Thyroid gland (tissue), 4 donors: ENCODE measurements around the gene FUBP1.

ENCODE experiments used
- POLR2A ChIP-seq, 2 donors: fragments of 450-650 bp; IDR thresholded peaks; one replicate each; pipeline ENCODE4 v1.6.1; 2017; ENCODE audit warnings: antibody characterized with exemption in 2 of 2, mild to moderate bottlenecking in 2 of 2, moderate library complexity in 1 of 2
- TF ChIP-seq, protein P1 (sequence below), 6 experiments: fragments of 200-600 bp in 3 of 6; fragments of 450-650 bp in 3 of 6; sonication (generic) in 3 of 6; IDR thresholded peaks; one replicate each; pipeline ENCODE4 v1.5.1; 2016 to 2019; ENCODE audit warnings: antibody characterized with exemption in 6 of 6, mild to moderate bottlenecking in 2 of 6, inconsistent platforms in 1 of 6, moderate library complexity in 1 of 6

DNA sequence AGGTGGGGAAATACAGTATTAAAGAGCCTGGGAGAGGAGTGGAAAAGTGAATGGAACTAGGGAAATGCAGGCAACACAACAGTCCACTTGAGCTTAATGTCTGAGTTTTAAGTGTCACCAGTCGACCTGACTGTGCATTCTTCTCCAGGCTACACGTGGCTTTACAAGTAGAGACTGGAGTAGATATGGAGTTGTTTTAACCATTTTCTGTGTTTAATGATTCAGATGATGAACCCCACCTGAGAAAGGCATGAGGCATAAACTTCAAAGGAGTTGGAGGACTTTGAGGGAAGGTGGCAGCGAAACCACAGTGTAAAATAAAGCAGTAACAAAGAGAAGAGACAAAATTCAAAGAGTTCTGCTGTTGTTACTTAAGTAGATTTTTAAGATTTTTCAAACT is 12.6 kb downstream of the FUBP1 start:
- TF ChIP-seq, protein P1, sequence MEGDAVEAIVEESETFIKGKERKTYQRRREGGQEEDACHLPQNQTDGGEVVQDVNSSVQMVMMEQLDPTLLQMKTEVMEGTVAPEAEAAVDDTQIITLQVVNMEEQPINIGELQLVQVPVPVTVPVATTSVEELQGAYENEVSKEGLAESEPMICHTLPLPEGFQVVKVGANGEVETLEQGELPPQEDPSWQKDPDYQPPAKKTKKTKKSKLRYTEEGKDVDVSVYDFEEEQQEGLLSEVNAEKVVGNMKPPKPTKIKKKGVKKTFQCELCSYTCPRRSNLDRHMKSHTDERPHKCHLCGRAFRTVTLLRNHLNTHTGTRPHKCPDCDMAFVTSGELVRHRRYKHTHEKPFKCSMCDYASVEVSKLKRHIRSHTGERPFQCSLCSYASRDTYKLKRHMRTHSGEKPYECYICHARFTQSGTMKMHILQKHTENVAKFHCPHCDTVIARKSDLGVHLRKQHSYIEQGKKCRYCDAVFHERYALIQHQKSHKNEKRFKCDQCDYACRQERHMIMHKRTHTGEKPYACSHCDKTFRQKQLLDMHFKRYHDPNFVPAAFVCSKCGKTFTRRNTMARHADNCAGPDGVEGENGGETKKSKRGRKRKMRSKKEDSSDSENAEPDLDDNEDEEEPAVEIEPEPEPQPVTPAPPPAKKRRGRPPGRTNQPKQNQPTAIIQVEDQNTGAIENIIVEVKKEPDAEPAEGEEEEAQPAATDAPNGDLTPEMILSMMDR (IDR thresholded peaks at IDR 0.05), result no peak
- TF ChIP-seq POLR2A (IDR thresholded peaks at IDR 0.05), result no peak
